Left colon (tissue), 2 donors: ENCODE measurements around the gene CTXN3. TPM values are rescaled to one million over a fixed set of nuclear protein-coding genes. Genes with fewer than 3 reads are reported as not detected.
"Not testable (repeated sequence)": the region's sequence is repeated elsewhere in the genome, so short reads cannot be mapped to it uniquely, and the experiment has no call there.

ENCODE experiments used
- ATAC-seq: fragments of 200-7000 bp; cut with Tn5 transposase; one replicate; pipeline ENCODE4 v1.9.1; 2020; ENCODE audit warnings: mild to moderate bottlenecking, moderate library complexity
- DNase-seq, 2 donors: peaks; one replicate each; pipeline ENCODE4 v3.0.0-alpha.2; 2020
- intact Hi-C, 2 donors: fragments of 100-400 bp; cut with DNase I in 1 of 2; cut with micrococcal nuclease in 1 of 2; formaldehyde crosslinking; loops; one replicate each; pipeline versions ENCODE4 v1.11.2 to v1.14.0; 2022; cut with DNase I, micrococcal nuclease
- total RNA-seq, 2 donors: library from RNA; stranded (reverse); fragmentation: NEBNext Ultra II Directional; extraction: Animal tissue kit (Norgen Biotek cat#: 25700); gene quantifications; one replicate each; pipeline ENCODE4 v1.2.1, GENCODE V29; 2021
- donor health status: DM: no; HTN: no; CAD: no.
- donor health status: DM: yes; HTN: yes; CAD: no.

The CTXN3 gene
- total RNA-seq, 2 donors from 2014 or later, result not detected

DNA sequence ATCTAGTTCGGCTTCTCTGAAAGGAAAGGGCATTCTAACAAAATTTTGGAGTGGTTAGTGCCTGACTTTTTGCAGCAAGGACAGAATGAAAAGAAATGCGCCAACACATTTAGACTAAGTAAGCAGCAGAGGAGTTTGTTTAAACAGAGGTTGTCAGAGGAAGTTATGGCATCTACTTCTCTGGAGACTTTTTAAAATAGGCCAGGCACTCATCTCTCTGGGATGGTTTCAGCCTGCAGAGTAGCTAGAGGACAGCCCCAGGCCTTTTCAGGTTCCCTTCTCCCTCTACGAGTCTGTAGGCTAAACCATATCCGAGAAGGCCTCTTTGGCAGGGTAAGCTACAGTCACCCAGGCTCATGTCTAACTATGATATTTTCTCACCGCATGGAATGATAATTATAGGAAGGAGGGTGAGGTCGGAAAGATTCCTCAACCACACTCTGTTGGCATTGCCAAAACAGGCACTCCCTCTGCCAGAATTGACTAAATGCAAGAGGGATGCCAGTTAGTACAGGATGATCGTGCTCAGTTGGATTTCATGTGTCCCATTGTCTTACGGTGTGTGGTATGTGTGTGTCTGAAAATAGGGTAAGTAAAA is 1.4 kb upstream of the CTXN3 start:
- no peak for DNase-seq
- intact Hi-C loops, result no loop called here

DNA sequence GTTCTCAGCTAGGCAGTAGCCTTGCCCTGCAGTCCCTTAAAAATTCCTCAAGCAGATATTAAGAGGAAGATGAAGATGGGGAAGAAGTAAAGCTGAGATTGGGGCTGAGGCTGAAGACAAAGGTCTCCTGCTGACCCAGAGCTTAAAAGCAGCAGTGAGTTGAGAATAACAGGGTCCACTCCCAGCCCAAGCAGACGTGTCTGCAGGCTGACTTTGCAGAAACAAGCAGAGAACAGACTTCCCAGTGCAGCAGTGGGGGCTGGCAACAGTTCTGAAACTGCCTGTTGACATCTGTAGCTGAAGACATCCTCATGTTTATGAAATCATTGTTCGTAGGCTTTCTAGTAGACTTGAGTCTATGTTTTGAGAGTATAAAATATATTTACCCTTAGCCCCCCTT is 1.1 kb downstream of the CTXN3 start:
- ATAC-seq (no peak), DNase-seq (no peak)
- intact Hi-C loops, result no loop called here

More for the DNA sequence above, 1.4 kb upstream of the CTXN3 start:
- no peak for ATAC-seq

DNA sequence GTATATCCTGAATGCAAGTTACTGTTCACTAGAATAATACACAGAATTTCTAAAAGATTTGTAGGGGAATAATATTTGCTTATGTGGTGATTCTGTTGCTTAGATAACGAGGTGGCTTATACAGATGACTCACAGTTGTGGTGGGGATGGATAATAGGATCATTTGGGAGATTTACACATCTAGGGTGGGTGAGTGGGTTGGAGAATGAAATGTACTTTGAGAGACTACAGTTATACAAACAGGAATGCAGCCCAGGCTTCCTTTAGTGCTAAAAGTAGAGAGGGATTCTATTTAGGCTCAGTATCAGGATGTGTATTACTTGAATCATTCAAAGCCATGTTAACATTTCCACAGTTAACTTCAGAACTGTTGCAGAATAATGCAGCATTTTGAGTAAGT is 1.8 kb downstream of the CTXN3 start:
- DNase-seq (no peak), ATAC-seq (no peak)
- intact Hi-C loops, result no loop called here

- DNase-seq, result no peak
- intact Hi-C loops, result no loop called here
These were observed 4.2 kb downstream of the CTXN3 start for GRCh38 chr5:127652952-127653611.

DNA sequence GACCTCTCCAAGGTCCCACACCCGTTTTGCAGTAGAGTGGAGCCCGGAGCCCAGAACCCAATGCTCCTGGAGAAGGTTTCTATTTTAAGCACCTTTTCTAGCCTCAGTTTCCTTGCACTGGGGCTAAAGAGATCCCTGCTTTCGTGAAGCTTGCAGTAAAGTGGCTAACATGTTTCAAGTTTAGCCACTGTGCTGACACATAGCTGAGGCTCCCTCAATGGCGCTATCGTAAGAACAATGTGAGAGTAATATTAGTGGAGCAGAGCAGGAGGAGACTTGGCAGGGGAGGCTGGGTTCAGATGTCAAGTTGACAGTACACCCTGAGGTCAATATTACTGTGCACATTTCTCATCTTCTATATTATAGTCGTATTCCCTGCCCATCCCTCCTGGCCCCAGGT is 7.9 kb downstream of the CTXN3 start:
- intact Hi-C loops, result no loop called here
- ATAC-seq (no peak), DNase-seq (no peak)

More at GRCh38 chr5:127652952-127653611, 4.2 kb downstream of the CTXN3 start:
- no peak for ATAC-seq

GRCh38 chr5:127660047-127660733 is 11.3 kb downstream of the CTXN3 start:
- DNase-seq, result no peak
- intact Hi-C loops, result no loop called here
- ATAC-seq, result no peak

DNA sequence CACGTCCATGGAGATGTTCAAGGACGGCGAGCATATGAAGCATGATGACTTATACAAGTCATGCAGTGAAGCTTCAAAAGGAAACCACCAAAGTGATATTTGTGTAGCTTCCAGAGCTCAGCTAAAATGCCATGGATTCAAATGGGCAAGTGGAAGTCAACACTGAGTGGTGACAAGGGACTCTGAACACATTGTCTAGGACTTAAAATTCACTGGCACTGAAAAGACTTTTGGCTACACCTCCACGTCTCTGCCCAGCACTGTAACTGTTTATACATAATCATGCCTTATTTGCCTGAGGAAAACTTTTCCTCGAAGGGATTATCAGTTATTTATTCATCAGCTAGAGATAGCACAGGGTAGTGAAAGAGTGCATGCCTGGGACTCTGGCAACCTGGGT is 15.2 kb downstream of the CTXN3 start:
- ATAC-seq (no peak), DNase-seq (no peak)
- intact Hi-C loops, result no loop called here

DNA sequence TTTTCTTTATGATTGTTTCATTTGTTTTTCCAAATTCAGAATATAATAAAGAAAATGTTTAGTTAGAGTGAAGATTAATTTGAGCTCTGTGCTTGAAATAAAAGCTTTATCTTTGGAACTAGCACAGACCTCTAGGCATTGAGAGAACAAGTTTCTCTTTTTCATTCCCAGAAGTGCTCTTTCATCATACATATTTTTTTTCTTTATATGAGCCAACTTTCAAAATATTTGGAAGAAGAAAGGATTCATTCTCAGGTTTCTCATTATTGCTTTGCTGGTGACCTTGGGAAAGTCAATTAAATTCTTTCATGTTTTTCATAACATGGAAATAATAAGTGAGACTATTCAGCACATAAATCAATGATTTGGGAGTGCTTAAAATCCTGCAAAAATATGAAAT is 16.8 kb downstream of the CTXN3 start:
- intact Hi-C loops, result no loop called here
- DNase-seq, result no peak
- no peak for ATAC-seq

DNA sequence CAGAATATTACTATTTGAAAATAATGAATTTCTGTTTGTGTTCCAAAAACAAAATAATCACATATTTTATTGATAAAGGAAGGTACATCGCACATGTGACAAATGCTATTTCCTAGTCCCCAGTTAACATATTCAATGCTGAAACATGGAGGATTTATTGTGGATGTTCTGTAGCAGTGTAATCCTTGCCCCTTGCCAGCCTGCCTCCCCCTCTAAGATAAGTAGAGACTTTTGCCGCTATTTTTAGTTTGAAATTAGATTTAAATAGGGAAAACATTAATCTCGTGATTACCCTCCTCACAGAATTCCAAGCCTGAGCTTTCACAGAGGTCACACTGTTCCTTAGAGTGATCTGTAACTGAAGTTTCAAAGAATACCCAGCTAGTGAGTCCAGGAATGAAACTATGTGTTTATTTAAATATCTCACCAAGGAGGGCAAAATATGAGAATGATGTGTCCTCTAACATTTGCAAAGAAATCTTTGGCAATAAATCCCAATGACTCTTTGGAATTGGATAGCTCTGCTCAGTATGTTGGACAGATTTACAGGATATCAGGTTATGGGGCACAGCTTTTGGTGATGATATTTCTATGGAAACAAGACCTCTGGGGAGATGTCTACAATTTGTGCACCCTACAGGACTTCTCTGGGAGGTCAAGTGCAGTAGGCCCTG is 17.3 kb downstream of the CTXN3 start:
- intact Hi-C loops, result no loop called here
- ATAC-seq (no peak), DNase-seq (no peak)

DNA sequence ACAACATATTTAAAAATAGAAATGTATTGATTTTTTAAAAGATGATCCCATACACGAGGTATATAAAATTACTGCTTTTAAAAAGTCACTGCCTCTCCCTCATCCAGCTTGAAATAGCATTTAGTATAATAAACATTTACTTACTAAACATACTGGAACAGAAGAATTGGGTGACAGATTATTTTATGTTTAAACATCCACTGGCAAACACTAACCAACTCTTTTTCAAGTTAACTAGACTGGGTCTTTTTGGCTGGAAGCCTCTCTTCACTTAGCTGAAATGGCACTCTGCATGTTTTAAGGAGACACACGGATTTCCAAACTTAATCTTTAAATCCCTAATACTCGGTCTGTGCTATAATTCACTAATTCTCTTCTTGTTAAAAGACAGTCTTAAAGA is 19.0 kb downstream of the CTXN3 start:
- intact Hi-C loops, result no loop called here
- ATAC-seq, result no peak
- DNase-seq, result no peak

DNA sequence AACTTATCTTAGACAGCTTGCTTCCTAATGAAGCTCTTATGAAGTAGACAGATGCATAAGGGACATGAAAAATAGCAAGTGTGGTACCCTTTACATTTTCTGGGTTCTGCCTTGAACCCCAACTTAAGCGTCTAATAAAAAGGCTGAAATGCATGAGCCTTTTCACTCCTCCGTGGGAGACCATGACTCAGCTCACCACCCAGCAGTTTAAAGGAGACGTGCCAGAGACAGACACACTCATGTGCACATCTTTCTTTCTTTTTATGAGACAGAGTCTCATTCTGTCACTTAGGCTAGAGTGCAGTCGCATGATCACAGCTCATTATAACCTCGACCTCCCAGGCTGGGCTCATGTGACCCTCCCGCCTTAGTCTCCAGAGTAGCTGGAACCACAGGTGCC is 22.3 kb downstream of the CTXN3 start:
- intact Hi-C loops, result no loop called here
- no peak for DNase-seq
- no peak for ATAC-seq

GRCh38 chr5:127673117-127673800 is 24.4 kb downstream of the CTXN3 start:
- DNase-seq, result no peak
- intact Hi-C loops, result no loop called here
- ATAC-seq, result no peak

- DNase-seq, intact Hi-C loops, ATAC-seq: not testable (repeated sequence)
These were observed 28.1 kb downstream of the CTXN3 start for GRCh38 chr5:127676951-127677350.

- intact Hi-C loops, ATAC-seq, DNase-seq: not testable (repeated sequence)
These were observed 30.9 kb downstream of the CTXN3 start for GRCh38 chr5:127679691-127680330.

GRCh38 chr5:127680595-127680994 is 31.7 kb downstream of the CTXN3 start:
- intact Hi-C loops, result no loop called here
- DNase-seq (no peak), ATAC-seq (no peak)

- no peak for ATAC-seq
- intact Hi-C loops, result no loop called here
- DNase-seq, result no peak
These were observed 34.1 kb downstream of the CTXN3 start for GRCh38 chr5:127683008-127683407.

DNA sequence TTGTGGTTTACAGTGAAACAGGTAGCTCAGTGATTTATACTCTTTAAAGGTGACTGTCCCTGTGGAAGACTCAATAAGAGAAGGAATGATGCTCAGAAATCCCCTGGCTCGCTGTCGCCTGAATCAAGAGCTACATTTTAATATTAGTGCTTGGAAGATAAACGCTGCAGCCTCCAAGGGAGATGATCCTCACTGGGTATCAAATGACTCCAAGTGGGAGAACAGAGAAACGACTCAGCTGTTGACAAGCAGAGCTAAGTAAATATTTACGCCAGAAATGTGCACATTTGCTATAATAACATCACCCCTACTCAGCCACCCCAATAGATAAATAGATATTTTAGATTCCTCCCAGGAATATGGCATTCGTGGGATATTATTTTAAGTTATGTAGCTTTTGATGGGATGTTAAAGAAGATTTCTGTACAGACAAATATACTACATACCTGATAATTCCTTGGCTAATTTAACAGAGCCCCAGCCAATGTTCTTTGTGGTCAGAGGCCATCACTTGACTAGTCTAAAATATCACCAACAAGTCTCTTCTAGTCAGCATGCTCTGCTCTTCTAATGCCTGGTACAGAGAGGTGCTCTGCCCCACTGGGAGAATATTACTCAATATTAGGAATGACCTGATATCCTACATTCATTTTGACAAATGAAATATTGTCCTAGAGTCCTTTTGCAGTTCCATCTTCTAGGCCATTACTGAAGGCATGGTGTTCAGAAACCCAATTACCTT is 36.0 kb downstream of the CTXN3 start:
- DNase-seq, result no peak
- no peak for ATAC-seq
- intact Hi-C loops, result no loop called here

DNA sequence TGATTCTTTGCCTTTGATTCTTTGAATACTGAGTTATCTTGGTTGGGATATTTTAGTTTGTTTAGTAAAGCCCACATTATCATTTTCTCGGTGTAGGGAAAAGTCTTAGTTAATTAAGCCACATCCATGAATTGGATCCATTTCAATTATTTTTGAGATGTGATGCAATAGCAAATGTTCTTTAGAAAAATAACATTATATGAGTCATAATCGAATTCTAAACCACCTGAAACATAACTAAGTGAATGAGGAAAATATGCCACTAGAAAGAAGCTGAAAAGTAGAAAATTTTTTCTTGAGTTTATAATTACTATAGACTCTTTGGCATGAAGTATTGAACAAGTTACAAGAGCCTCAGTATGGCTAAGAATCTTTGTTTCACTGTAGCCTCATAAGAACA is 36.8 kb downstream of the CTXN3 start:
- no peak for DNase-seq
- intact Hi-C loops, result no loop called here
- no peak for ATAC-seq
